Transverse colon (tissue), 4 donors: ENCODE results near the gene KCNA2.

Source experiments
- CTCF ChIP-seq, 5 experiments: fragments of 200-600 bp in 3 of 5; fragments of 450-650 bp in 2 of 5; sonication (generic) in 3 of 5; IDR thresholded peaks; 1 replicate in 2 of 5; 2 replicates in 3 of 5; pipeline ENCODE4 v1.5.1; 2016 to 2017; ENCODE audit warnings: antibody characterized with exemption in 5 of 5, inconsistent platforms in 3 of 5, mild to moderate bottlenecking in 2 of 5, moderate library complexity in 1 of 5
- EP300 ChIP-seq: sonication (generic); formaldehyde crosslinking; IDR thresholded peaks from one replicate; pipeline ENCODE4 v1.6.1; 2017; ENCODE audit warnings: antibody characterized with exemption, low read depth
- POLR2A ChIP-seq: fragments of 450-650 bp; IDR thresholded peaks from one replicate; pipeline ENCODE4 v1.6.1; 2016; ENCODE audit warnings: antibody characterized with exemption, mild to moderate bottlenecking, moderate library complexity
- POLR2AphosphoS5 ChIP-seq, 3 donors: sonication (generic); formaldehyde crosslinking; IDR thresholded peaks; one replicate each; pipeline ENCODE4 v1.6.1; 2016; ENCODE audit warnings: antibody characterized with exemption in 3 of 3

- no peak for TF ChIP-seq POLR2A
- TF ChIP-seq CTCF (IDR thresholded peaks at IDR 0.05) = no peak
- TF ChIP-seq POLR2AphosphoS5 (IDR thresholded peaks at IDR 0.05) = no peak
- no peak for TF ChIP-seq EP300
Observed at GRCh38 chr1:110645211-110645610, 39.1 kb upstream of the KCNA2 start.
